Activated naive CD8-positive, alpha-beta T cell treated with anti-CD3 and anti-CD28 coated beads, Interleukin-2, amount 50 U/mL, for 16 hours (primary cell): ENCODE results near the gene TXK.

Experiments
- DNase-seq: peaks from one replicate; pipeline ENCODE4 v3.0.0-alpha.2; 2020; ENCODE audit warnings: low read depth, low spot score

Gene TXK

DNA sequence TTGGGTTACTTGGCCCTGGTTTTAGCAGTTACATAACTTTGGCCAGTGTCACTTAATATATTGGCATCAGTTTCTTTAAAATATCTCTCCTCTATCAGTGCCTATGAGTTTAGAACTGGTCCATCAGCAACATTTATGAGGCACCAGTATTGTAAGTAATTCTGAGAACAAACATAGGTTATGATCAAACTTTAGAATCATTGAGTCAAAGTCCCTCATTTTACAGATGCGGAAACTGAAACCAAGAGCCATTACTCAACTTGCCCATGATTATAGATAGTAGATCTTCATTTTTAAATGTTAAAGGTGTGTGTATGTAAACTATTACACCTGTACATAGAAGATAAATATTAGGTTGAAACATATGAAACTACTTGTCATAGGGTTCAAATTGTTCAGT, 113.0 kb downstream of the TXK start:
- DNase-seq, result no peak

DNA sequence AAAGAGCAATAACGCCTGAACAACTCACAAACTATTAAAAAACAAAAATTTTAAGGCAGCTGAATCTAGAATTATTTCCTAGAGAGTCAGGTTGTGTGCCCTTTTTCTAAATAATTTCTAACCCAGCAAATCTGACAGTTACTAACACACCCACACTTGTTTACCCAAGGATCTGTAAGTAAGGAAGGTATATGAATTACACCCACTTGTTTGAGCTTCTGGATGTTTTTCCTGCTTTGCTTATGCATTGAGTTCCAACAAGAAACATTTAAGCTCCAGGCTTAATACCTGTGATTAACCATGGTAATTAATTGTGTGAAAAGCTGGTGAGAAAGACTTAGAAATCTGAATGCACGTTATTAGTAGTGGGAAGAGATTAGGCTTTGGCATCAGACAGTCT, 115.9 kb downstream of the TXK start:
- DNase-seq, result no peak

DNA sequence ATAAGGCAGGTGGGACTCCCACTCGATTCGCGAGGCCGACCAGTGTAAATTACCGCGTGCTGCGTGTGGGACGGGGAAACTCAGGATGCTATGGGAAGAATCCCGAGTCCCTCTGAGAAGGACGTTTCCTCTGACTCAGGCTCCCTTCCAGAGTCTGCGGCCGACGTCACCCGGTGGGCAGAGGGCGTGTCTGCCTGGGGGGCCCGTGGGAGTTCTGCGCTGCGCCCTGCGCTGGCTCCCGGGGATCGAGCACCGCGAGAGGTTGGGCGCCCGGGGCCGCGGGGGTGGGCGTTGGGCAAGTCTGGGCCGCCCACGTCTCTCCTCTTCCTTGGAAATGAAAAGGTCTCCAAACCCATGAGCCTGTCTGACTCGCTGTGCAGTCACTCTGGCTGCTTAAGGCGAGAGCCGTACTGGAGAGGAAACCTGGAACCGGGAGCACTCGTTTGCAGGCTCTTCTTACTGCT, 116.9 kb downstream of the TXK start:
- DNase-seq, result no peak
